Activated gamma-delta T cell treated with anti-CD3 and anti-CD28 coated beads, Interleukin-2, amount 50 U/mL, for 16 hours (primary cell): ENCODE measurements around the gene ST3GAL2.
A peak's percentile ranks its signal among the peaks of the same experiment; 100 is the strongest.
"Not testable (repeated sequence)": the region's sequence is repeated elsewhere in the genome, so short reads cannot be mapped to it uniquely, and the experiment has no call there.

Source experiments
- DNase-seq: peaks from one replicate; pipeline ENCODE4 v3.0.0-alpha.2; 2020; ENCODE audit warnings: low read depth

ST3GAL2 gene

DNA sequence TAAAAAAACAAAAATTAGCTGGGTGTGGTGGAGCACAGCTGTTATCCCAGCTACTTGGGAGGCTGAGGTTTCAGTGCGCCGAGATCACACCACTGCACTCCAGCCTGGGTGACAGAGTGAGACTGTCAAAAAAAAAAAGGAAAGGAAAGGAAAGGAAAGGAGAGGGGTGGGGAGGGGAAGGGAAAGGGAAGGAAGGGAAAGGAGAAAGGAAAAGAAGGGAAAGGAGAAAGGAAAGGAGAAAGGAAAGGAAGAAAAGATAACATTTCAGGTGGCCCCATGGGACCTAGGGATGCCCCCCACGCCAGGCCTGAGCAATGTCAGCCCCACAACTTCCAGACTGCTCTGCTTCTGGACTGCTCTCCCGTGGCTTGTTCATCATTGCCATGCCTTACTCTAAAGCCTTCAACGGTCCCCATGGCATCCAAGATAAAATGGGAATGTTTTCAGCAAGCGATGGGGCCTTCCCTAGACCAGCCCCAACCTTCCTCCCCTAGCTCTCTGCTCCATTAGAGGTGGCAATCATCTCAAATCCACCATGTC is 55.4 kb downstream of the ST3GAL2 start:
- no peak for DNase-seq

DNA sequence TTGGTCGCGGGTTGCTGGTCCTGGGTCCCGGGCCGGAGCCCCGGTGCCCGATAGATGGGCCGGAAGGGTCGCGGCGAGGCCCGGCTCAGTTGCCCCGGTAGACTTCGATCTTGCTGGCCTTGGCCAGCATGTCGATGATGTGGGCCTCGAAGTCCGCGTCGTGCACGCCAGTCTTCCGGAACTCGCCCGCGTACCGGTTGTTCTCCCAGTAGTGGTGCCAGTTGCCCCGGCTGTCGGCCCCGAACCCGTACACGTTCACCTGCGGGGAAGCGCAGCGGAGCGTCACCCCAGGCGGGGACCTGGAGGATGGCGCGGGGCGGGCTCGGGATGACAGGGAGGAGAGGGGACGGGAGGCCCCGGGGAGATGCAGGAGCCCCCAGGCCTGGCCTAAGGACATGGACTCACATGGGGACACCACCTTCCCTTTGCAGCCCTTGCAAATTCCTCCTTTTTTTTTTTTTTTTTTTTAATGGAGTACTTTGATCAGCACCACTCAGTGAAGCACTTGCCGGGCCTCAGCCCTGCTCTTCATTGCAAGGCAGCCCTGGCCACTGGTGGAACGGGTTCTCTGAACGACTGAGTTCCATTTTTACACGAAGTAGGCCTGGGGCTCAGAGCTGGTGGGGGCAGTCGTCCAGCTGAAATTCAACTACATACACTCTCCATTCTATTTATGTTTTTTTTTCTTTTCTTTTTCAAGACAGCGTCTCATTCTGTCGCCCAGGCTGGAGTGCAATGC is 57.1 kb downstream of the ST3GAL2 start:
- no peak for DNase-seq

DNA sequence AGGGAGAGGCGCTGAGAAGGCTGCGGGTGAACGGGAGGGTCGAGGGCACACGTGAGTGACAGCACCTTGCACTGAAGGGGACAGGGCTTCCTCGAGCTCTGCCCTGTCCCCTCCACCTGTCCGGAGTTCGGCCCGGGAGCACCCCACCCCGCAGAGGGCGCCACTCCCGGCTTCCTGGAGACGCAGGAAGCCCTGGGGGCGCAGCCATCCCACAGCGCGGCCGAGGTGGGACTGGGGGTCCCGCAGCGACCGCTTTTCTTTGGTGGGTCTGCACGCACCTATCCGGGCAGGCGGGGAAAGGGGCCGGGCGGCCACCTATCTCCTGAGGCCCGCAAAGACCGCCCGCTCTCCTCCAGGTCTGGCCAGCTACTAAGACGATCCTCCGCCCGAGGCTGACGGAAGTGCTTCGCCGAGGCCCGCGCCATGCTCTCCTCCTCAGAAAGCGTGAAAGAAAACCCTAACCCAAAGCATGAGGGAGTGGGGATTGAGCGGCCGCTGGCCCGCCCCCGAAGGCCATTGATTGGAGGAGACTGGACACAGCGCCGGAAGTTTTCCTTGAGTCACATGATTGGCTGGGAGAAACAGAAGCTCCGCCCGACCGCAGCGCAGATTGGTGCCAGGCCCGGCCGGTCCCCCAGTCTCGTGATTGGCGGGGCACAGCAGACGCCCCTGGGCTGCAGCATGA is 57.8 kb downstream of the ST3GAL2 start:
- DNase-seq = peak; percentile 92

- DNase-seq = peak; percentile 61
These were observed 58.5 kb downstream of the ST3GAL2 start for GRCh38 chr16:70380248-70380918.

- no peak for DNase-seq
These were observed 59.9 kb downstream of the ST3GAL2 start for GRCh38 chr16:70378869-70379493.

DNA sequence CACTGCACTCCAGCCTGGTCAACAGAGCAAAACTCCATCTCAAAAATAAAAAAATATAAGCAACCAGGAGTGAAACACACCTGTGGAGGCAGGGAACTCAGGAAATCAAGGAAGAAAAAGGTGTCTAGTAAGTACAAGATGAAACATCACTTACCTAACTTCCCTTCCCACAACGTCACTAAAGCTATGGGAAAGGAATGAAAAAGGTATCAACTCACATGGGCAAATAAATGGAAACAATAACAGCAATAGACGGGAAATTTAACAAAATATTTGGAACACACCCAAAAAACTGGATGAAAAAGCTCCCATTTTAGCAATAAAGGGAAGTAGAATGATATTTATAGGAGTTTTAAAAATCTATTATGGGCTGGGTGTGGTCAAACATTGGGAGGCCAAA is 61.1 kb downstream of the ST3GAL2 start:
- no peak for DNase-seq

- DNase-seq = no peak
These were observed 63.0 kb downstream of the ST3GAL2 start for GRCh38 chr16:70375636-70376611.

DNA sequence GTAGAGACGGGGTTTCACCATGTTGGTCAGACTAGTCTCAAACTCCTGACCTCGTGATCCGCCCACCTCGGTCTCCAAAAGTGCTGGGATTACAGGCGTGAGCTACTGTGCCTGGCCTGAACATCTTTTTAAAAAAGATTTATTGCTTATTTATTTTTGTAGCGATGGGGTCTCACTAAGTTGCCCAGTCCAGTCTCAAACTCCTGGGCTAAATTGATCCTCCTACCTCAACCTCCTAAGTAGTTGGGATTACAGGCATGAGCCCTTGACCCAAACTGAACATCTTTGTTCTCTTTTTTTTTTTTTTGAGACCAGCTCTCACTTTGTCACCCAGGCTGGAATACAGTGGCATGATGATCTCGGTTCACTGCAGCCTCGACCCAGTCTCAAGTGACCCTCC is 64.7 kb downstream of the ST3GAL2 start:
- no peak for DNase-seq

GRCh38 chr16:70372921-70373728 is 65.8 kb downstream of the ST3GAL2 start:
- DNase-seq = no peak

DNA sequence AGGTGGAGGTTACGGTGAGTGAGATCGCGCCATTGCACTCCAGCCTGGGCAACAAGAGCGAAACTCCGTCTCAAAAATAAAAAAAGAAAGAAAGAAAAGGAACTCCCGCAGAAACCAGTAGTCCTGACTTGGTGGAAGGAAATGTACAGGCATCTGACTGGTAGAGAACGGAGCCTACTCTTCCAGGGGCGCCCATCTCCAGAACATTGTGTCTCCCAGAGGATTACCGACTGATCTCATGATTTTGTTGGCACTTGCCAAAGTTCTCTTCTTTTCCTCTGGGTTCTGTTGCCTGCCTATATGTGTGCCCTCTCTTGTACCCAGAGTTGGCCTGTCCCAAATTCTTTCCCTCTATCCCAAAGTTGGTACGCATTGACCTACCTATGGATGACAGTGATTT is 68.0 kb downstream of the ST3GAL2 start:
- no peak for DNase-seq

- DNase-seq = not testable (repeated sequence)
These were observed 68.8 kb downstream of the ST3GAL2 start for GRCh38 chr16:70370145-70370544.

- DNase-seq = no peak
These were observed 74.5 kb downstream of the ST3GAL2 start for GRCh38 chr16:70364399-70364798.

GRCh38 chr16:70359552-70359951 is 79.3 kb downstream of the ST3GAL2 start:
- DNase-seq = no peak

- DNase-seq = no peak
These were observed 89.1 kb downstream of the ST3GAL2 start for GRCh38 chr16:70349783-70350182.

DNA sequence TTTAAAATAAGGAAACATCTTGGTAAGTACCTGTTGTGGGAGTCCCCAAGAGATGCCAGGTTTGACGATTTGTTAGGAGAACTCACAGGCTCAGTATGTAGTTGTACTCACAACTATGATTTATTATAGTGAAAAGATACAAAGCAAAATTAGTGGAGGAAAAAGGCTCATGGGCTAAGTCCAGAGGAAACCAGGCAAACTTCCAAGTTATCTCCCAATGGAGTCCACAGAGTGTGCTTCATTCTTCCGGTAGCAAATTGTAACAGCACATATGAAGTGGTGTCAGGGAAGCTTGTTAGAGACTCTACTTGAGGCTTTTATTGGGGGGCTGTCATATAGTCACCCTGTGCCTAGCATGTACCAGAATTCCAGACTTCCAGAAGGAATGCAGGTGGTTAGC is 89.9 kb downstream of the ST3GAL2 start:
- no peak for DNase-seq

DNA sequence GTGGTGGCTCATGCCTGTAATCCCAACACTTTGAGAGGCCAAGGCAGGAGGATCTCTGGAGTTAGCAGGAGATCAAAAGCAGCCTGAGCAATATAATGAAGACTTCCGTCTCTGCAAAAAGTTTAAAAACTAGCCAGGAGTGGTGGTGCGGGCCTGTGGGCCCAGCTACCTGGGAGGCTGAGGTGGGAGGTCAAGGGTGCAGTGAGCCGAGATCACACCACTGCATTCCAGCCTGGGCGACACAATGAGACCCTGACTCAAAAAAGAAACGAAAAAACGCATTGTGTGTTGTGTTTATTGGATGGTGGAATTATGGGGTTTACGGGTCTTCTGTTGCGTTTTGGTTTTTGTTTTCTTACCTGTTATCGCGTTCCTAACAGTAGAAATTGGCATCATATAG is 93.1 kb downstream of the ST3GAL2 start:
- DNase-seq = no peak

DNA sequence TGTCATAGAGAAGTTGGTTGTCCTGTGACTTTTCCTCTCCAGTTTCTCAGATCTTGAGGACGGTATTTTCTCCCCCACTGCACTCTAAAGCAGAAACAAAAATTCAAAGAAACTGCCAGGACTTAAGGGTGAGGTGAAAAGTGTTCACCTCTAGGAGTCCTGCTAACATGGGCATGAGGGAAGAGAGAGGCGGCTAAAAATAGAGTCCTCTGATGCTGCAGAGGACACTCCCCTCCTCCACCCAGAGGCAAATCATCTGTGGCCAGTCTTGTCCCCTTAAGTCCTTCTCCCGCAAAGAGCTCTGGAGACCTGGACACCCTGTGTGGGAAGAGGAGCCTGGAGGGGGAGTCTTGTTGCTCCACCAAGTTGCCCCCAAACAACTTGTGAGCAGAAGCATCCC is 96.9 kb downstream of the ST3GAL2 start:
- no peak for DNase-seq

- DNase-seq = no peak
These were observed 97.3 kb downstream of the ST3GAL2 start for GRCh38 chr16:70341600-70341999.

GRCh38 chr16:70337814-70338213 is 101.1 kb downstream of the ST3GAL2 start:
- no peak for DNase-seq

DNA sequence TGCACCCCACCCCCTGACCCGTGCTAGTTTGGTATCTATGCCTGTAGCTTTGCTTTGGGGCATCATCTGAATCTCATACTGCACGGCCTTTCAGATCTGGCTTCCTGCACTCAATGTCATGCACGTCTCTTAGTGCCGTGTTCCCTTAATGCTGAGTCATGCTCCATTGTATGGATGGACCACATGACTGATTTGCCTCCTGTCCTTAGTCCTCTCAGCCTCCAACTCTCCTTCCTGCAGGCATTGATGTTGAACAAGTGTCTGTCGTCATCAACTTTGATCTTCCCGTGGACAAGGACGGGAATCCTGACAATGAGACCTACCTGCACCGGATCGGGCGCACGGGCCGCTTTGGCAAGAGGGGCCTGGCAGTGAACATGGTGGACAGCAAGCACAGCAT is 106.2 kb downstream of the ST3GAL2 start:
- DNase-seq = not testable (repeated sequence)
